HepG2 (cell line): ENCODE measurements around the gene OSM. TPM values are rescaled to one million over a fixed set of nuclear protein-coding genes. Genes with fewer than 3 reads are reported as not detected.

ENCODE experiments used
- ATAC-seq: fragments of 200-7000 bp; cut with Tn5 transposase; 3 replicates; pipeline ENCODE4 v1.9.1; 2020; ENCODE audit warnings: mild to moderate bottlenecking, moderate library complexity
- BruUV-seq: library from RNA; stranded (reverse); fragments of 400-500 nt; replicated peaks from 2 replicates; lab custom pipeline; 2021; lab: Mats Ljungman, UMichigan
- CTCF ChIA-PET: fragments of 300-600 bp; formaldehyde crosslinking; extraction: SDS; loops from one replicate; lab custom pipeline; 2021; ENCODE audit warnings: low total read pairs, inconsistent platforms, low intra/inter-chr PET ratio; lab: Yijun Ruan, JAX
- POLR2A ChIA-PET: fragments of 350-600 bp; sonication (Branson Sonifier 250); formaldehyde crosslinking; loops from one replicate; lab custom pipeline; 2020; ENCODE audit warnings: antibody characterized with exemption, inconsistent platforms; lab: Yijun Ruan, JAX
- DNase-seq: peaks from one replicate; pipeline ENCODE4 v3.0.0-alpha.2; 2015; ENCODE audit warnings: low spot score
- FAIRE-seq: peaks from 3 replicates; lab custom pipeline; 2011; peaks lifted over from hg19 to GRCh38; lab: Jason Lieb, UNC
- H2AFZ ChIP-seq: one replicate; pipeline ENCODE4 v1.6.1; 2011; ENCODE audit warnings: low read length, inconsistent platforms
- H3K27ac ChIP-seq: fragments of 300-600 bp; 3 replicates; pipeline ENCODE4 v1.8.0; 2011; ENCODE audit warnings: mixed run types, mild to moderate bottlenecking, mixed read lengths, low read length, inconsistent platforms; ENCODE audit not compliant: insufficient read depth; ENCODE audit errors: extremely low read length
- H3K27me3 ChIP-seq, 2 experiments: fragments of 200-600 bp in 1 of 2; 2 replicates in 1 of 2; 3 replicates in 1 of 2; pipeline versions ENCODE4 v1.6.0 to v1.8.0; 2011; ENCODE audit warnings: low read length in 2 of 2, mild to moderate bottlenecking in 2 of 2, moderate library complexity in 2 of 2, inconsistent platforms in 1 of 2; ENCODE audit not compliant: insufficient read depth in 2 of 2, control insufficient read depth in 1 of 2
- H3K36me3 ChIP-seq, 2 experiments: fragments of 200-600 bp in 1 of 2; replicated peaks in 1 of 2; 2 replicates in 1 of 2; 3 replicates in 1 of 2; pipeline versions ENCODE4 v1.5.1 to v1.8.0; 2011; ENCODE audit warnings: low read length in 2 of 2, inconsistent platforms in 1 of 2; ENCODE audit not compliant: insufficient read depth in 2 of 2, control insufficient read depth in 1 of 2
- H3K4me1 ChIP-seq: 2 replicates; pipeline ENCODE4 v1.5.1; 2012; ENCODE audit warnings: low read length, inconsistent platforms; ENCODE audit not compliant: insufficient read depth
- H3K4me2 ChIP-seq: 2 replicates; pipeline ENCODE4 v1.6.0; 2011; ENCODE audit warnings: low read depth, low read length, inconsistent platforms
- H3K4me3 ChIP-seq, 3 experiments: fragments of 200-600 bp in 1 of 3; sonication (generic), shearing (Covaris generic) in 1 of 3; replicated peaks in 1 of 3; 2 replicates each; pipeline ENCODE4 v1.5.1; 2011 to 2016; ENCODE audit warnings: low read length in 3 of 3, inconsistent platforms in 2 of 3, low read depth in 2 of 3, mild to moderate bottlenecking in 2 of 3, control low read depth in 1 of 3, mixed read lengths in 1 of 3; ENCODE audit not compliant: insufficient read depth in 1 of 3
- H3K79me2 ChIP-seq: one replicate; pipeline ENCODE4 v1.6.1; 2011; ENCODE audit warnings: low read length, inconsistent platforms; ENCODE audit not compliant: insufficient read depth
- H3K9ac ChIP-seq: 2 replicates; pipeline ENCODE4 v1.6.0; 2011; ENCODE audit warnings: mild to moderate bottlenecking, low read depth, low read length, inconsistent platforms; ENCODE audit not compliant: insufficient read depth
- H3K9me3 ChIP-seq: 2 replicates; pipeline ENCODE4 v1.5.1; 2012; ENCODE audit warnings: mild to moderate bottlenecking, low read length
- H4K20me1 ChIP-seq: 2 replicates; pipeline ENCODE4 v1.6.0; 2011; ENCODE audit warnings: inconsistent platforms, mild to moderate bottlenecking, low read length, moderate library complexity; ENCODE audit not compliant: insufficient read depth
- ARID2 ChIP-seq: sonication (generic); formaldehyde crosslinking; IDR thresholded peaks from 2 replicates; pipeline ENCODE4 v1.8.1; 2022; ENCODE audit warnings: mild to moderate bottlenecking, missing genetic modification reagents, borderline replicate concordance
- CREB1 ChIP-seq, 2 experiments: fragments of 450-650 bp in 1 of 2; IDR thresholded peaks; 2 replicates each; pipeline ENCODE4 v1.6.1; 2016 to 2017; ENCODE audit warnings: control low read depth in 1 of 2, mild to moderate bottlenecking in 1 of 2, missing compliant biosample characterization in 1 of 2, missing genetic modification characterization in 1 of 2
- EZH2 ChIP-seq: conservative IDR thresholded peaks from 2 replicates; pipeline ENCODE4 v1.6.1; 2012; ENCODE audit warnings: mild to moderate bottlenecking, low read depth, low read length, moderate library complexity
- MBD4 ChIP-seq: IDR thresholded peaks from 2 replicates; pipeline ENCODE4 v1.6.1; 2012; ENCODE audit warnings: low read length, inconsistent platforms, borderline replicate concordance
- MYPOP ChIP-seq: sonication (generic); formaldehyde crosslinking; IDR thresholded peaks from 2 replicates; pipeline ENCODE4 v1.8.1; 2023; ENCODE audit warnings: mild to moderate bottlenecking, moderate library complexity, missing genetic modification reagents
- NFE2 ChIP-seq: sonication (generic); formaldehyde crosslinking; IDR thresholded peaks from 2 replicates; pipeline ENCODE4 v1.4.0; 2020; ENCODE audit warnings: missing genetic modification reagents
- SIX4 ChIP-seq: sonication (generic); formaldehyde crosslinking; IDR thresholded peaks from 2 replicates; pipeline ENCODE4 v1.4.0; 2020; ENCODE audit warnings: missing genetic modification reagents
- TBL1XR1 ChIP-seq: fragments of 150-350 bp; IDR thresholded peaks from 2 replicates; pipeline ENCODE4 v1.6.1; 2014; ENCODE audit warnings: borderline replicate concordance, low read length; ENCODE audit not compliant: partially characterized antibody
- TOPORS ChIP-seq: sonication (generic); formaldehyde crosslinking; IDR thresholded peaks from 2 replicates; pipeline ENCODE4 v1.8.0; 2023; ENCODE audit warnings: mild to moderate bottlenecking, missing genetic modification reagents
- ZBTB25 ChIP-seq: IDR thresholded peaks from 2 replicates; pipeline ENCODE4 v1.6.1; 2018; ENCODE audit warnings: missing genetic modification reagents
- ZBTB3 ChIP-seq: sonication (generic); formaldehyde crosslinking; IDR thresholded peaks from 2 replicates; pipeline ENCODE4 v1.4.0; 2020; ENCODE audit warnings: low read depth, mild to moderate bottlenecking, moderate library complexity, missing genetic modification reagents, borderline replicate concordance
- ZBTB7B ChIP-seq: sonication (generic); formaldehyde crosslinking; IDR thresholded peaks from 2 replicates; pipeline ENCODE4 v1.4.0; 2020; ENCODE audit warnings: missing genetic modification reagents
- ZGPAT ChIP-seq: IDR thresholded peaks from 2 replicates; pipeline ENCODE4 v1.6.1; 2016; ENCODE audit warnings: mild to moderate bottlenecking
- ZNF234 ChIP-seq: sonication (generic); formaldehyde crosslinking; conservative IDR thresholded peaks from 2 replicates; pipeline ENCODE4 v1.5.1; 2020; ENCODE audit warnings: mild to moderate bottlenecking, missing genetic modification reagents
- ZNF724P ChIP-seq: sonication (generic); formaldehyde crosslinking; IDR thresholded peaks from 2 replicates; pipeline ENCODE4 v1.8.0; 2022; ENCODE audit warnings: missing genetic modification reagents, borderline replicate concordance
- ZSCAN25 ChIP-seq: sonication (generic); formaldehyde crosslinking; IDR thresholded peaks from 2 replicates; pipeline ENCODE4 v1.8.0; 2022; ENCODE audit warnings: mild to moderate bottlenecking, missing genetic modification reagents
- WGBS: methylation state at CpG from one replicate; pipeline ENCODE4 v1.1.6; 2017; ENCODE audit warnings: low lambda C conversion rate; 5-methylcytosine and 5-hydroxymethylcytosine counted together
- in situ Hi-C: cut with HindIII; loops from 2 replicates; pipeline ENCODE4 v1.10.0; 2017; ENCODE audit warnings: low pct_unique_long_range_greater_than_20kb; ENCODE audit not compliant: extremely low pct_ligation_motif_present
- intact Hi-C: fragments of 100-400 bp; cut with micrococcal nuclease; formaldehyde crosslinking; loops from one replicate; pipeline ENCODE4 v1.10.0; 2022; ENCODE audit not compliant: unreplicated experiment
- polyA plus RNA-seq, 8 experiments: library from polyadenylated mRNA; depleted of rRNA in 3 of 8; stranded (reverse) in 7 of 8; unstranded in 1 of 8; fragments of >200 nt; fragmentation: Illumina TruSeq in 4 of 8; extraction: Trizol in 4 of 8; gene quantifications; 2 replicates each; pipeline versions ENCODE4 v1.2.1 to v1.2.3, GENCODE V29; 2011 to 2016; ENCODE audit warnings: low read depth in 4 of 8, missing spikeins in 1 of 8, mixed read lengths in 1 of 8; ENCODE audit not compliant: insufficient read depth in 1 of 8
- total RNA-seq, 5 experiments: library from RNA; depleted of rRNA; stranded (reverse); fragments of >200 nt; fragmentation: Illumina TruSeq; extraction: Trizol; gene quantifications; 2 replicates each; pipeline ENCODE4 v1.2.3, GENCODE V29; 2016; ENCODE audit warnings: low read depth in 1 of 5

The OSM gene
- total and polyA plus RNA-seq, 2 of the 13 experiments (the other 11 are each of a cell fraction or from before 2014, with no cell fraction given) = not detected

GRCh38 chr22:30283342-30283741 lies 16.7 kb upstream of the OSM start:
- H3K4me2 ChIP-seq = no peak overlapping the region
- no peak overlapping the region for H2AFZ ChIP-seq
- no peak for TF ChIP-seq ARID2 (CRISPR knock-in tag)
- no peak for TF ChIP-seq ZBTB3 (CRISPR knock-in tag)
- TF ChIP-seq ZNF234 (CRISPR knock-in tag) = no peak
- no peak for TF ChIP-seq ZSCAN25 (CRISPR knock-in tag)
- no peak for TF ChIP-seq ZGPAT (CRISPR knock-in tag)
- H3K4me1 ChIP-seq = peaks cover 8% of the 10 kb centered on the region
- no peaks in the 10 kb centered on the region for H3K79me2 ChIP-seq
- FAIRE-seq (no peak), DNase-seq (no peak), ATAC-seq (no peak)
- ChIA-PET POLR2A (no interaction called here), CTCF (no interaction called here)
- H3K27me3 ChIP-seq = peaks cover 0 to 3% of the 10 kb centered on the region in 2 experiments; a peak in 1 of 5 replicates
- WGBS = 60% methylated on average over 1 of the region's 4 CpGs
- intact Hi-C loops = no loop called here
- H3K36me3 ChIP-seq = no peaks in the 10 kb centered on the region
- H3K4me3 ChIP-seq = no peak overlapping the region
- H3K27ac ChIP-seq = no peak overlapping the region
- H4K20me1 ChIP-seq = no peaks in the 10 kb centered on the region
- in situ Hi-C loops = no loop called here
- H3K9ac ChIP-seq = no peak overlapping the region
- H3K9me3 ChIP-seq = no peaks in the 10 kb centered on the region
- no TSS peak for BruUV-seq

- no peak overlapping the region for H3K4me2 ChIP-seq
- no peaks in the 10 kb centered on the region for H3K79me2 ChIP-seq
- H3K4me3 ChIP-seq = no peak overlapping the region
- BruUV-seq = no TSS peak
- H3K36me3 ChIP-seq = no peaks in the 10 kb centered on the region
- no peak overlapping the region for H3K9ac ChIP-seq
- peaks cover 10% of the 10 kb centered on the region; the same call in 1 of the 2 replicates for H3K4me1 ChIP-seq
- in situ Hi-C loops = no loop called here
- no peak overlapping the region for H2AFZ ChIP-seq
- CTCF ChIA-PET = no interaction called here
- no peak overlapping the region for H3K27ac ChIP-seq
- H3K9me3 ChIP-seq = no peaks in the 10 kb centered on the region
- no peak for DNase-seq
- no peaks in the 10 kb centered on the region for H4K20me1 ChIP-seq
- POLR2A ChIA-PET = no interaction called here
- 0 out of 5 replicates have a peak, but pooled peaks cover 0 to 3% of the 10 kb centered on the region in 2 experiments for H3K27me3 ChIP-seq
- intact Hi-C loops = no loop called here
- no peak for FAIRE-seq
- WGBS = 59% methylated on average over 3 of the region's 7 CpGs
- no peak for ATAC-seq
- no peak for TF ChIP-seq CREB1 (IDR thresholded peaks at IDR 0.05)
- TF ChIP-seq CREB1 (CRISPR knock-in tag; IDR thresholded peaks at IDR 0.05) = no peak
- no peak for TF ChIP-seq ZBTB25 (CRISPR knock-in tag)
- no peak for TF ChIP-seq NFE2 (CRISPR knock-in tag)
- no peak for TF ChIP-seq ZBTB7B (CRISPR knock-in tag)
- TF ChIP-seq MYPOP (CRISPR knock-in tag) = no peak
- no peak for TF ChIP-seq MBD4
- no peak for TF ChIP-seq SIX4 (CRISPR knock-in tag)
- TF ChIP-seq TBL1XR1 = no peak
- no peak for TF ChIP-seq TOPORS (CRISPR knock-in tag)
- no peak for TF ChIP-seq ZNF724P
- TF ChIP-seq EZH2 = no peak
Observed at GRCh38 chr22:30282616-30283046, 16.0 kb upstream of the OSM start.
